Smooth muscle cell (in vitro differentiated cells): ENCODE measurements around the gene RHBDF1. TPM values are rescaled to one million over a fixed set of nuclear protein-coding genes. Genes with fewer than 3 reads are reported as not detected.

Experiments used
- DNase-seq: peaks from one replicate; lab custom pipeline; 2025; ENCODE audit not compliant: unreplicated experiment; lab: John Stamatoyannopoulos, UW
- H2AFZ ChIP-seq: fragments of 200-600 bp; sonication (generic); 2 replicates; pipeline ENCODE4 v1.6.0; 2016; ENCODE audit warnings: antibody characterized with exemption, low read depth, mild to moderate bottlenecking
- H3F3A ChIP-seq: fragments of 200-600 bp; sonication (generic); 2 replicates; pipeline ENCODE4 v1.6.0; 2017; ENCODE audit warnings: antibody characterized with exemption, low read depth
- H3K27ac ChIP-seq: fragments of 200-600 bp; sonication (generic); 2 replicates; pipeline ENCODE4 v1.5.1; 2016; ENCODE audit warnings: low read depth, mild to moderate bottlenecking
- H3K27me3 ChIP-seq: fragments of 200-600 bp; sonication (generic); 2 replicates; pipeline ENCODE4 v1.6.1; 2016; ENCODE audit warnings: low read depth, mild to moderate bottlenecking
- H3K36me3 ChIP-seq: fragments of 200-600 bp; sonication (generic); 2 replicates; pipeline ENCODE4 v1.5.1; 2016; ENCODE audit warnings: low read depth
- H3K4me1 ChIP-seq: fragments of 200-600 bp; sonication (generic); 2 replicates; pipeline ENCODE4 v1.5.1; 2016; ENCODE audit warnings: low read depth
- H3K4me2 ChIP-seq: fragments of 200-600 bp; sonication (generic); 2 replicates; pipeline ENCODE4 v1.6.0; 2016; ENCODE audit warnings: mild to moderate bottlenecking
- H3K4me3 ChIP-seq: fragments of 200-600 bp; sonication (generic); 2 replicates; pipeline ENCODE4 v1.5.1; 2016; ENCODE audit warnings: mild to moderate bottlenecking
- H3K79me2 ChIP-seq: fragments of 200-600 bp; sonication (generic); 2 replicates; pipeline ENCODE4 v1.6.0; 2016; ENCODE audit warnings: low read depth, mild to moderate bottlenecking
- H3K9ac ChIP-seq: fragments of 200-600 bp; sonication (generic); 2 replicates; pipeline ENCODE4 v1.6.0; 2016; ENCODE audit warnings: low read depth
- H3K9me3 ChIP-seq: fragments of 200-600 bp; sonication (generic); replicated peaks from 2 replicates; pipeline ENCODE4 v1.5.1; 2016; ENCODE audit warnings: low read depth
- H4K20me1 ChIP-seq: fragments of 200-600 bp; sonication (generic); 2 replicates; pipeline ENCODE4 v1.6.0; 2016; ENCODE audit warnings: low read depth
- CTCF ChIP-seq: fragments of 200-600 bp; sonication (generic); IDR thresholded peaks from 2 replicates; pipeline ENCODE4 v1.5.1; 2017; ENCODE audit warnings: borderline replicate concordance, mild to moderate bottlenecking, antibody characterized with exemption; ENCODE audit not compliant: insufficient read depth, poor library complexity, severe bottlenecking
- WGBS: methylation state at CpG from one replicate; pipeline ENCODE4 v1.1.7; 2016; ENCODE audit warnings: low lambda C conversion rate; 5-methylcytosine and 5-hydroxymethylcytosine counted together
- polyA plus RNA-seq: library from polyadenylated mRNA; unstranded; fragments of >200 nt; fragmentation: Nextera tagmentation; extraction: Ambion mirVana; gene quantifications from 2 replicates; pipeline ENCODE4 v1.2.1, GENCODE V29; 2016
- total RNA-seq: library from RNA; depleted of rRNA; stranded (reverse); fragments of >200 nt; gene quantifications from 2 replicates; pipeline ENCODE4 v1.2.3, GENCODE V29; 2014

RHBDF1 gene
- total and polyA plus RNA-seq, 2 experiments from 2014 or later, result 41.4 to 68.0 TPM

DNA sequence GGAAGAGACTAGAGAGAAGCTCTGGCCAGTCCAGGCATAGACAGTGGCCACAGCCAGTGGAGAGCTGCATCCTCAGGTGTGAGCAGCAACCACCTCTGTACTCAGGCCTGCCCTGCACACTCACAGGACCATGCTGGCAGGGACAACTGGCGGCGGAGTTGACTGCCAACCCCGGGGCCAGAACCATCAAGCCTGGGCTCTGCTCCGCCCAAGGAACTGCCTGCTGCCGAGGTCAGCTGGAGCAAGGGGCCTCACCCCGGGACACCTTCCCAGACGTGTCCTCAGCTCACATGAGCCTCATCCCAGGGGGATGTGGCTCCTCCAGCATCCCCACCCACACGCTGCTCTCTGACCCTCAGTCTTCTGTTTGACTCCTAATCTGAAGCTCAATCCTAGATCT is 3.2 kb downstream of the RHBDF1 start:
- Histone ChIP-seq H3K4me3 (no peak overlapping the region), H3K36me3 (no peaks in the 10 kb centered on the region), H3K27ac (no peak overlapping the region), H3K27me3 (no peaks in the 10 kb centered on the region), H3K4me2 (peak overlapping the region; percentile 65), H3K9ac (no peak overlapping the region), H2AFZ (no peak overlapping the region), H4K20me1 (peaks cover 71% of the 10 kb centered on the region), H3F3A (peaks cover 3% of the 10 kb centered on the region), H3K4me1 (peaks cover 30% of the 10 kb centered on the region), H3K79me2 (peaks cover 64% of the 10 kb centered on the region), H3K9me3 (no peaks in the 10 kb centered on the region)
- DNase-seq, result no peak
- TF ChIP-seq CTCF, result no peak
- 77% methylated on average over 8 of the region's 8 CpGs for WGBS

DNA sequence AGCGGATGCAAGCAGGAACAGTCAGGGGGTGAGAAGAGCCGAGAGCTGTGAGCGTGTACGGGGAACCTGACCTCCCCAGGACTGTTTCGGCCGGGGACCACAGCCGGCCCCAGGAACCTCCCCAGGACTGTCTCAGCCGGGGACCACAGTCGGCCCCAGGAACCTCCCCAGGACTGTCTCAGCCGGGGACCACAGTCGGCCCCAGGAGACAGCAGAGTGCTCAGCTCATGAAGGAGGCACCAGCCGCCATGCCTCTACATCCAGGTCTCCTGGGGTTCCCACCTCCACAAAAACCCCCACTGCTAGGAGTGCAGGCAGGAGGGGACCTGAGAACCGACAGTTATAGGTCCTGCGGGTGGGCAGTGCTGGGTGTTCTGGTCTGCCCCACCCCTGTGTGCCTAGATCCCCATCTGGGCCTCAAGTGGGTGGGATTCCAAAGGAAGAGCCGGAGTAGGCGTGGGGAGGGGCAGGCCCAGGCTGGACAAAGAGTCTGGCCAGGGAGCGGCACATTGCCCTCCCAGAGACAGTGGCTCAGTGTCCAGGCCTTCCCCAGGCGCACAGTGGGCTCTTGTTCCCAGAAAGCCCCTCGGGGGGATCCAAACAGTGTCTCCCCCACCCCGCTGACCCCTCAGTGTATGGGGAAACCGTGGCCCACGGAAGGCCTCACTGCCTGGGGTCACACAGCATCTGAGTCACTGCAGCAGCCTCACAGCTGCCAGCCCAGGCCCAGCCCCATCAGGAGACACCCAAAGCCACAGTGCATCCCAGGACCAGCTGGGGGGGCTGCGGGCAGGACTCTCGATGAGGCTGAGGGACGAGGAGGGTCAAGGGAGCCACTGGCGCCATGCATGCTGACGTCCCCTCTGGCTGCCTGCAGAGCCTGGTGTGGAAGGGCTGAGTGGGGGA is 4.3 kb downstream of the RHBDF1 start:
- H3K4me1 ChIP-seq, result peaks cover 29% of the 10 kb centered on the region
- peaks cover 64% of the 10 kb centered on the region for H3K79me2 ChIP-seq
- H3F3A ChIP-seq, result no peaks in the 10 kb centered on the region

DNA sequence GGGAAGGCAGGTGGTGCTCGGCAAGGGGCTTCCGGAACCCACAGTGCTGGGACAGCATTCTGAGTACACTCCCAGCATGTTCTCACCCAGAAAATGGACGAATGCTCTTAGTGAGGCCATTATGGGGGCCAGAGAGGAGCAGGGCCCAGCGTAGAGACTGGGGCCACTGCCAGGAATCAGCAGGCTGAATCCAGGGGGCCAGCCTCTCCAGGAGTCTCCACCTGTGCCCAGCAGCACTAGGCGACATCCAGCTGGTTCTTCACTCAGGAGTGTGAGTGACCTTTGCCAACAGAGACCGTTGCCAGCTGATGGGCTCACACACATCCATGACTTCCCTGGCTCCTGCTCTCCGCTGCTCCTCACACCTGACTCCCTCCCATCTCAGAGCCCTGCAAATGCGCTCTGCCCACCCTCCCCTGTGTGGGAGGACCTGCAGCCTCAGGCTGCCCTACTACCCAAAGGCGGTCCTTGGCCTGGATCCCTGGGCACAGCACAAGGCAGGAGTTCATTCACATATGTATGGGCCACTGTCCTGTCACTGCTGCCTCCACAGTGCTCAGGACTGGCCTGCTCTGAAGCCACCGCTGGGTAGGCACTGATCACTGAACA is 5.1 kb downstream of the RHBDF1 start:
- peaks cover 64% of the 10 kb centered on the region for H3K79me2 ChIP-seq
- H3K9ac ChIP-seq, result no peak overlapping the region
- H3K36me3 ChIP-seq, result no peaks in the 10 kb centered on the region
- H3K4me3 ChIP-seq, result no peak overlapping the region
- H3K4me1 ChIP-seq, result peaks cover 23% of the 10 kb centered on the region
- no peak overlapping the region for H3K4me2 ChIP-seq
- no peak for DNase-seq
- WGBS, result 94% methylated on average over 10 of the region's 10 CpGs
- H2AFZ ChIP-seq, result no peak overlapping the region
- H3K27me3 ChIP-seq, result no peaks in the 10 kb centered on the region
- no peak overlapping the region for H3K27ac ChIP-seq
- H3F3A ChIP-seq, result no peaks in the 10 kb centered on the region
- no peaks in the 10 kb centered on the region for H3K9me3 ChIP-seq
- TF ChIP-seq CTCF, result no peak
- peaks cover 85% of the 10 kb centered on the region for H4K20me1 ChIP-seq

More for the DNA sequence above, 4.3 kb downstream of the RHBDF1 start:
- peak overlapping the region; percentile 65 for H3K4me2 ChIP-seq
- no peaks in the 10 kb centered on the region for H3K9me3 ChIP-seq
- H3K9ac ChIP-seq, result peak overlapping the region; percentile 28
- no peaks in the 10 kb centered on the region for H3K36me3 ChIP-seq
- H3K27me3 ChIP-seq, result no peaks in the 10 kb centered on the region
- H3K4me3 ChIP-seq, result no peak overlapping the region
- TF ChIP-seq CTCF, result no peak
- H4K20me1 ChIP-seq, result peaks cover 82% of the 10 kb centered on the region
- no peak for DNase-seq
- no peak overlapping the region for H2AFZ ChIP-seq
- peak overlapping the region; percentile 35 for H3K27ac ChIP-seq
- 72% methylated on average over 26 of the region's 27 CpGs for WGBS
